MCF 10A (cell line): ENCODE results near the gene ELK3. TPM values are rescaled to one million over a fixed set of nuclear protein-coding genes. Genes with fewer than 3 reads are reported as not detected.

Experiments used
- BruUV-seq: library from RNA; stranded (reverse); fragments of 400-500 nt; replicated peaks from 2 replicates; lab custom pipeline; 2021; lab: Mats Ljungman, UMichigan
- CTCF ChIA-PET: fragments of 300-600 bp; sonication (Branson Sonifier 250); formaldehyde crosslinking; extraction: SDS; loops from one replicate; lab custom pipeline; 2021; ENCODE audit warnings: antibody characterized with exemption, inconsistent platforms; lab: Yijun Ruan, JAX
- POLR2A ChIA-PET: fragments of 300-600, 350-650 bp; sonication (Branson Sonifier 250); formaldehyde crosslinking; extraction: SDS; loops from one replicate; lab custom pipeline; 2020; ENCODE audit warnings: antibody characterized with exemption, inconsistent platforms; lab: Yijun Ruan, JAX
- DNase-seq: peaks from one replicate; pipeline ENCODE4 v3.0.0-alpha.2; 2018; ENCODE audit not compliant: unreplicated experiment
- H3K27ac Mint-ChIP-seq: one replicate; pipeline ENCODE4 v1.8.0; 2022; ENCODE audit warnings: mild to moderate bottlenecking, low read depth, mixed read lengths; ENCODE audit not compliant: unreplicated experiment
- H3K27me3 Mint-ChIP-seq: one replicate; pipeline ENCODE4 v1.8.0; 2022; ENCODE audit warnings: mixed read lengths; ENCODE audit not compliant: insufficient read depth, unreplicated experiment
- H3K36me3 Mint-ChIP-seq: one replicate; pipeline ENCODE4 v1.8.0; 2022; ENCODE audit warnings: mild to moderate bottlenecking, moderate library complexity, mixed read lengths; ENCODE audit not compliant: insufficient read depth, unreplicated experiment
- H3K4me1 Mint-ChIP-seq: one replicate; pipeline ENCODE4 v1.8.0; 2022; ENCODE audit warnings: mixed read lengths; ENCODE audit not compliant: insufficient read depth, unreplicated experiment
- H3K4me3 Mint-ChIP-seq: one replicate; pipeline ENCODE4 v1.8.0; 2022; ENCODE audit warnings: mild to moderate bottlenecking, moderate library complexity, mixed read lengths; ENCODE audit not compliant: unreplicated experiment
- H3K9me3 Mint-ChIP-seq: one replicate; pipeline ENCODE4 v1.8.0; 2022; ENCODE audit warnings: mixed read lengths; ENCODE audit not compliant: unreplicated experiment
- CTCF ChIP-seq: fragments of 200-600 bp; IDR thresholded peaks from one replicate; pipeline ENCODE4 v1.8.0; 2022; ENCODE audit warnings: antibody characterized with exemption, mild to moderate bottlenecking; ENCODE audit not compliant: unreplicated experiment
- intact Hi-C: fragments of 100-400 bp; cut with micrococcal nuclease; formaldehyde crosslinking; loops from 2 replicates; pipeline ENCODE4 v1.14.1; 2022
- total RNA-seq: library from RNA; stranded (reverse); gene quantifications from 2 replicates; pipeline ENCODE4 v1.2.3, GENCODE V29; 2022

Gene ELK3
- total RNA-seq, 1 experiment from 2014 or later: 50.1 TPM

DNA sequence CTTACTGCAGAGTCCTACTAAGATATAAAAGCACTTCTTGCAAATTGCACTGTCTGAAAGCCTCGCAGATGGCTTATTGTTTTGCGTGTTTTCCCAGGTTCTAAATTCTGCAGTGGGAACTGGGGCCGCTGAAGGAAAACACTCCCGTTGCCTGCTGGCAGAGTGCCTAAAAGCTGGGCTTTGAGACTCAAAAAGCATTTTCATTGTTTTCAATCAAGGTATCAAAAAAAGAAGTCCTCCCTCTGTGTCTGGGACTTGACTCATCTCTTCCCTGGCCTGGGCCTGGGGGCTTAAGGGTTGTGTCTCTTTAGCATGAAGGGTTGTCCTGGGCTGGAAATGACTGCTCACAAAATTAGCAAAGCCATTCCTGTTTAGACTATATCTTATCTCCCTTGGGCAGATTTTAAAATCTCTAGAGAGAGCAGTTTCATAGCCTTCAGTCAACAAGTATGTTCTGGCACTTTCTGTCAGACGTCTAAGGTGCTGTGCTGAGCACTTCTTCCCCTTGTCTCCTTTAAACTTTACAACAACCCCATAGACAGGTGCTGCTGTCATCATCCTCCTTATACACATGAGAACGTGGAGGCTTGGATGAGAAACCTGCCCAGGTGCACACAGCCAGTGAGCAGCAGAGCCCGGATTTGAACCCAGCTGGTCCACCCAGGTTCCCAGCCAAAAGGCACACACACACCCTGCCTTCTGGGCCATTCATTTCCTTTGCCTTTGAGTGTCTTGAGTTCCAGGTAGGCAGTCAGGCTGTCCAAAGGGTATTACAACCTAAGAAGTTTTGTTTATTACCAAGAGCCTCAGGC is 31.1 kb downstream of the ELK3 start:
- Mint-ChIP-seq H3K27me3 (no peaks in the 10 kb centered on the region), H3K9me3 (no peaks in the 10 kb centered on the region), H3K4me3 (no peak overlapping the region), H3K27ac (peak overlapping the region; percentile 93), H3K4me1 (peaks cover 35% of the 10 kb centered on the region), H3K36me3 (peaks cover 69% of the 10 kb centered on the region)
- no peak for DNase-seq
- intact Hi-C loops: no loop called here
- CTCF ChIA-PET: no interaction called here
- POLR2A ChIA-PET: interaction anchor here (0.9 to 2.1 kb wide), 2 partner anchors 9 to 172 kb away, joined by 3 to 8 read pairs; no protein-coding TSS in a partner anchor
- TF ChIP-seq CTCF: no peak
- no TSS peak for BruUV-seq

- ChIA-PET POLR2A (no interaction called here), CTCF (no interaction called here)
- H3K4me1 Mint-ChIP-seq: peaks cover 29% of the 10 kb centered on the region
- intact Hi-C loops: no loop called here
- no peaks in the 10 kb centered on the region for H3K27me3 Mint-ChIP-seq
- no peak for DNase-seq
- no peak overlapping the region for H3K4me3 Mint-ChIP-seq
- BruUV-seq: no TSS peak
- peak overlapping the region; percentile 93 for H3K27ac Mint-ChIP-seq
- H3K36me3 Mint-ChIP-seq: peaks cover 69% of the 10 kb centered on the region
- TF ChIP-seq CTCF: no peak
- no peaks in the 10 kb centered on the region for H3K9me3 Mint-ChIP-seq
Measured at GRCh38 chr12:96225994-96226399, 31.8 kb downstream of the ELK3 start.

DNA sequence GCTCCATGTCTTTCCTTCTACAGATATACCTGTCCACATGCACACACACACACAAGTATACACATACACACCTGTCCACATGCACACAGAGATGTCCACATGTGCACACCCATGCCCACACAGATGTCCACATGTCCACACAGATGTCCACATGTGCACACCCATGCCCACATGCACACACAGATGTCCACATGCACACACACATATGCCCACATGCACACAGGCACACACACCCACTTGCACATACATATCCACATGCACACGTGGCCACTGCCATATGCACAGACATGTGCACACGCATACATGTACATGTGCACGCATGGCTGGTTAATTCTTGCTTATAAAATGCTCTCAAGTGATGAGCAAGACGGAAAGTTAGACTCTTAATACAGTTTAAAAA is 32.2 kb downstream of the ELK3 start:
- ChIA-PET CTCF (no interaction called here), POLR2A (no interaction called here)
- BruUV-seq: no TSS peak
- Mint-ChIP-seq H3K36me3 (peaks cover 69% of the 10 kb centered on the region), H3K27ac (peak overlapping the region; percentile 93), H3K9me3 (no peaks in the 10 kb centered on the region), H3K4me1 (peaks cover 25% of the 10 kb centered on the region), H3K27me3 (no peaks in the 10 kb centered on the region), H3K4me3 (no peak overlapping the region)
- intact Hi-C loops: no loop called here
- no peak for DNase-seq
- no peak for TF ChIP-seq CTCF

GRCh38 chr12:96226801-96227348 is 32.7 kb downstream of the ELK3 start:
- intact Hi-C loops: no loop called here
- peaks cover 25% of the 10 kb centered on the region for H3K4me1 Mint-ChIP-seq
- no peak for TF ChIP-seq CTCF
- H3K27ac Mint-ChIP-seq: peak overlapping the region; percentile 93
- no peak overlapping the region for H3K4me3 Mint-ChIP-seq
- no TSS peak for BruUV-seq
- H3K36me3 Mint-ChIP-seq: peaks cover 69% of the 10 kb centered on the region
- DNase-seq: no peak
- no peaks in the 10 kb centered on the region for H3K27me3 Mint-ChIP-seq
- no peaks in the 10 kb centered on the region for H3K9me3 Mint-ChIP-seq
- ChIA-PET POLR2A (interaction anchor here (1.1 kb wide), 1 partner anchor 27 kb away, joined by 4 read pairs; no protein-coding TSS in a partner anchor), CTCF (interaction anchor here (0.7 to 1.1 kb wide), 2 partner anchors 11 to 154 kb away, joined by 3 read pairs; no protein-coding TSS in a partner anchor)
